Tibial artery (tissue), 4 donors: Measurements from ENCODE around the gene SDK1.

Experiments used
- DNase-seq, 2 donors: peaks; one replicate each; pipeline ENCODE4 v3.0.0-alpha.2; 2019
- H3K27ac ChIP-seq, 2 donors: fragments of 200-600 bp; sonication (generic) in 1 of 2; 1 replicate in 1 of 2; 2 replicates in 1 of 2; pipeline ENCODE4 v1.5.1; 2018 to 2019; ENCODE audit warnings: mild to moderate bottlenecking in 1 of 2
- H3K27me3 ChIP-seq, 2 donors: fragments of 200-600 bp; sonication (generic) in 1 of 2; one replicate each; pipeline versions ENCODE4 v1.5.1 to v1.6.0; 2016 to 2019
- H3K36me3 ChIP-seq, 3 donors: fragments of 200-600 bp; sonication (generic) in 2 of 3; one replicate each; pipeline ENCODE4 v1.5.1; 2016 to 2019; ENCODE audit warnings: mild to moderate bottlenecking in 2 of 3
- H3K4me1 ChIP-seq, 4 donors: fragments of 200-600 bp; sonication (generic) in 2 of 4; 1 replicate in 3 of 4; 2 replicates in 1 of 4; pipeline ENCODE4 v1.5.1; 2016 to 2019
- H3K4me3 ChIP-seq, 2 donors: fragments of 200-600 bp; sonication (generic) in 1 of 2; 1 replicate in 1 of 2; 2 replicates in 1 of 2; pipeline ENCODE4 v1.5.1; 2018 to 2019; ENCODE audit warnings: mild to moderate bottlenecking in 2 of 2
- H3K9me3 ChIP-seq, 3 donors: fragments of 200-600 bp; sonication (generic) in 1 of 3; one replicate each; pipeline ENCODE4 v1.5.1; 2016 to 2019
- intact Hi-C: fragments of 100-400 bp; cut with DNase I; formaldehyde crosslinking; loops from one replicate; pipeline ENCODE4 v1.15.0; 2023; ENCODE audit warnings: low total_unique reads
- TF ChIP-seq, protein P1 (sequence below), 2 experiments: fragments of 200-600 bp in 1 of 2; fragments of 450-650 bp in 1 of 2; IDR thresholded peaks; one replicate each; pipeline ENCODE4 v1.5.1; 2017 to 2019; ENCODE audit warnings: antibody characterized with exemption in 2 of 2, mild to moderate bottlenecking in 1 of 2, moderate library complexity in 1 of 2

The SDK1 gene

DNA sequence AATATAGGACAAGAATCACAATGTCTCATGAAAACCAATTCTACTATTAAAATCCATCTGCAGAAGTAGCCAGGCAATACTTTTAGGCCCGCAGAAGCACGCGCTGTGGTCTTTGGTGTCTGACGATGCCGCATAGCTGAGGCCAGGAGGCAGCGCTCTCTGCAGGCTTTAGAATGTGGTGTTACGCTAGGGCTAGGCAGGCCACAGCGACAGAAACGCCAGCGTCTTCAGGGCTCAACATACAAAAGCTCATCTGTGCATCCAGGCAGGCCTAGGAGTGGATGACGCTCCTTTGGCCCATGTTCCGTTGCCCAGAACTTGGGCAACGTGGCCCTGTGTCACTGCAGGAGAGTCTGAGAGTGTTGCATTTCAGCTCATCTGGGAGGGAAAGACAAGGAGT lies 779.9 kb downstream of the SDK1 start:
- Histone ChIP-seq H3K27ac (no peak overlapping the region), H3K36me3 (peaks cover 24 to 32% (median 25%) of the 10 kb centered on the region in 3 donors), H3K27me3 (no peaks in the 10 kb centered on the region), H3K4me1 (no peaks in the 10 kb centered on the region), H3K9me3 (no peaks in the 10 kb centered on the region), H3K4me3 (no peak overlapping the region)
- TF ChIP-seq, protein P1, sequence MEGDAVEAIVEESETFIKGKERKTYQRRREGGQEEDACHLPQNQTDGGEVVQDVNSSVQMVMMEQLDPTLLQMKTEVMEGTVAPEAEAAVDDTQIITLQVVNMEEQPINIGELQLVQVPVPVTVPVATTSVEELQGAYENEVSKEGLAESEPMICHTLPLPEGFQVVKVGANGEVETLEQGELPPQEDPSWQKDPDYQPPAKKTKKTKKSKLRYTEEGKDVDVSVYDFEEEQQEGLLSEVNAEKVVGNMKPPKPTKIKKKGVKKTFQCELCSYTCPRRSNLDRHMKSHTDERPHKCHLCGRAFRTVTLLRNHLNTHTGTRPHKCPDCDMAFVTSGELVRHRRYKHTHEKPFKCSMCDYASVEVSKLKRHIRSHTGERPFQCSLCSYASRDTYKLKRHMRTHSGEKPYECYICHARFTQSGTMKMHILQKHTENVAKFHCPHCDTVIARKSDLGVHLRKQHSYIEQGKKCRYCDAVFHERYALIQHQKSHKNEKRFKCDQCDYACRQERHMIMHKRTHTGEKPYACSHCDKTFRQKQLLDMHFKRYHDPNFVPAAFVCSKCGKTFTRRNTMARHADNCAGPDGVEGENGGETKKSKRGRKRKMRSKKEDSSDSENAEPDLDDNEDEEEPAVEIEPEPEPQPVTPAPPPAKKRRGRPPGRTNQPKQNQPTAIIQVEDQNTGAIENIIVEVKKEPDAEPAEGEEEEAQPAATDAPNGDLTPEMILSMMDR (IDR thresholded peaks at IDR 0.05): no peak
- DNase-seq: no peak
- intact Hi-C loops: no loop called here

DNA sequence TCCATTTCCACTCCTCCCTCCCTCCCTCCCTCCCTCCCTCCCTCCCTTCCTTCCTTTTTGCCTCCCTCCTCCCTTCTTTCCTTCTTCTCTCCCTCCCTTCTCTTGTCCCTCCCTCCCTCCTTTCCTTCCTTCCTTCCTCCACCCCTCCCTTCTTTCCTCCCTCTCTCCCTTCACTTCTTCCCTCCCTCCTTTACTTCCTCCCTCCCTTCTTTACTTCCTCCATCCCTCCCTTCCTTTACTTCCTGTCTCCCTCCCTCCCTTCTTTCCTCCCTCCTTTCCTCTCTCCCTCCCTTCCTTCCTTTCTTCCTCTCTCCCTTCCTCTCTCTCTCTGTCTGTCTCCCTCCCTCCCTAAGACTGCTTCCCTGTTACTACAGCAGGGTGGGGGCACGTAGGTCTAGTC lies 782.5 kb downstream of the SDK1 start:
- Histone ChIP-seq H3K9me3 (no peaks in the 10 kb centered on the region), H3K4me3 (no peak overlapping the region), H3K4me1 (no peaks in the 10 kb centered on the region), H3K27me3 (no peaks in the 10 kb centered on the region), H3K36me3 (peaks cover 8 to 15% (median 10%) of the 10 kb centered on the region in 3 donors), H3K27ac (no peak overlapping the region)
- TF ChIP-seq, protein P1 (IDR thresholded peaks at IDR 0.05): no peak
- DNase-seq: no peak
- intact Hi-C loops: no loop called here

DNA sequence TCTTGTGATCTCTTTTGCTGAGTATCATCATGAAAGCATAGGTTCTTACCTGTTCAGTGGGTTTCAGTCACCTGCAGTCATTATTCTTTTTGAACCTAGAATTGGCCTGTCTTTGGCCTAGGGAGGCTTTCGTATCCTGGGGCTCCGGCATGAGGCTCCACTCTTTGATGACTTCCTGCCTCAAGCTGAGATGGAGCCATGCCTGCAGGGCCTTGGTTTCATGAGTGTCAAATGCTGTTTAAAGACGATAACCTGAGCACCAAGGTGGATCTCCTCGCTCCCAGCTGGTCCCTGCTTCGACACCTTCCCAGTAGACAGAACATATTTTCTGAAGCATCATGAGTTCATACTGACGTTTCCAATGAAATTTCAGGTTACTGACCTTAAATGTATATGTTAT lies 783.2 kb downstream of the SDK1 start:
- no peaks in the 10 kb centered on the region for H3K27me3 ChIP-seq
- peak in 1 of 2 donors; percentile 11 for DNase-seq
- H3K27ac ChIP-seq: no peak overlapping the region
- intact Hi-C loops: no loop called here
- no peaks in the 10 kb centered on the region for H3K9me3 ChIP-seq
- TF ChIP-seq, protein P1 (IDR thresholded peaks at IDR 0.05): no peak
- H3K36me3 ChIP-seq: peaks cover 6 to 12% (median 8%) of the 10 kb centered on the region in 3 donors
- no peak overlapping the region for H3K4me3 ChIP-seq
- no peaks in the 10 kb centered on the region for H3K4me1 ChIP-seq

DNA sequence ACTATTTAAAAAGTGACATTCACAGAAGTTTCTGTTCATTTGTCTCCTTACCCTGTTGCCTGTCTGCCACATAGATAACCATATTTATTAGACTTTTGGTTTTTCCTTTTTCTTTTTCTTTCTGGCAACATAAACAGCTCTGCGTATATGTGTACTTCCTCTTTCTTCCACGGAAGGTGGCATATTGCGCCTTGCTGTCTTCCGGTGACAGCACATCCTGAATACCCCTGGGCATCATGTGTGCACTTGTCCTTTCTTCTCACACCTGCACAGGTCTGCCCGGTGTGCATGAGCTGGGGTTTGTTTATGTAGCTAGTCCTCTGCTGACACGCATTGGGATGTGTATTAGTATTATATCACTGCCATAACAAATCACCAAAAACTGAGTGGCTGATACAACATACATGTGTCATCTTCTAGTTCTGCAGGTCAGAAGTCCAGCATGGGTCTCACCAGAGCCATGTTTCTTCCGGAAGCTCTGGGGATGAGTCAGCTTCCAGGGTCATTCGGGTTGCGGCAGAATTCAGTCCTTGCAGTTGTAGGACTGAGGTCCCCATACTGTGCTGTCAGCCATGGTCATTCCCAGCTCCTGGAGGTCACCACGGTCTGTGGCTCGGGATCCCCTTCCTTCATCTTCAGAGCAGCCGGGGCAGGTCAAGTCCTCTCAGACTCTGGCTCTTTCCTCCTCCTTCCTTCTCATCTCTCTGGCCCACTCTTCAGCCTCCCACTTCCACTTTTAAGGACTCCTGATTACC lies 785.1 kb downstream of the SDK1 start:
- intact Hi-C loops: no loop called here
- peaks cover 0 to 4% (median 0%) of the 10 kb centered on the region in 3 donors for H3K9me3 ChIP-seq
- peaks cover 3 to 12% (median 10%) of the 10 kb centered on the region in 3 donors for H3K36me3 ChIP-seq
- no peak overlapping the region for H3K27ac ChIP-seq
- no peak overlapping the region for H3K4me3 ChIP-seq
- H3K4me1 ChIP-seq: no peaks in the 10 kb centered on the region
- TF ChIP-seq, protein P1 (IDR thresholded peaks at IDR 0.05): no peak
- DNase-seq: peak in 1 of 2 donors; percentile 28
- H3K27me3 ChIP-seq: no peaks in the 10 kb centered on the region

DNA sequence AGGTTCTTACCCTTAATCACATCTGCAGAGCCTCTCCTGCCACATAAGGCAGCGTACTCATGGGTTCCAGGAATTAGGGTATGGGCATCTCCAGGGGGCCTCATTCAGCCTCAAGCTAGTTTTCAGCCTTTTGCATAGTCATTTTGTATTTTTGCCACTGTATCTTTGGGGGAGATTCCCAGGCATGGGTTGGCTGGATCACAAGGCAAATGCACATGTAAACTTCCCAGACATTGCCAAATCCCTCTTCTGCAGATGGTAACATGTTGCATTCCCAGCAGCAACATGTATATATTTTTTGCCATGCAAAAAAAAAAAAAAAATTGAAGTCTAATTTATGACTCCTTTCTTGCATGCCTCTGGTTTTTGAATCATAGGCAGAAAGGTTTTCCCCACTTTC lies 785.7 kb downstream of the SDK1 start:
- no peak for DNase-seq
- Histone ChIP-seq H3K27ac (no peak overlapping the region), H3K27me3 (no peaks in the 10 kb centered on the region), H3K36me3 (peaks cover 7 to 12% (median 10%) of the 10 kb centered on the region in 3 donors), H3K4me1 (no peaks in the 10 kb centered on the region), H3K4me3 (no peak overlapping the region), H3K9me3 (peaks cover 0 to 4% (median 0%) of the 10 kb centered on the region in 3 donors)
- TF ChIP-seq, protein P1 (IDR thresholded peaks at IDR 0.05): no peak
- intact Hi-C loops: no loop called here
